HG02840 (cell line): ENCODE measurements around the gene C9orf152.
"Not testable (repeated sequence)": the region's sequence is repeated elsewhere in the genome, so short reads cannot be mapped to it uniquely, and the experiment has no call there.

ENCODE experiments used
- ATAC-seq: cut with Tn5 transposase; IDR thresholded peaks from one replicate; pipeline ENCODE4 v1.9.1; 2021; ENCODE audit warnings: mild to moderate bottlenecking, moderate library complexity, moderate number of reproducible peaks; ENCODE audit not compliant: unreplicated experiment, low FRiP score

Gene C9orf152

DNA sequence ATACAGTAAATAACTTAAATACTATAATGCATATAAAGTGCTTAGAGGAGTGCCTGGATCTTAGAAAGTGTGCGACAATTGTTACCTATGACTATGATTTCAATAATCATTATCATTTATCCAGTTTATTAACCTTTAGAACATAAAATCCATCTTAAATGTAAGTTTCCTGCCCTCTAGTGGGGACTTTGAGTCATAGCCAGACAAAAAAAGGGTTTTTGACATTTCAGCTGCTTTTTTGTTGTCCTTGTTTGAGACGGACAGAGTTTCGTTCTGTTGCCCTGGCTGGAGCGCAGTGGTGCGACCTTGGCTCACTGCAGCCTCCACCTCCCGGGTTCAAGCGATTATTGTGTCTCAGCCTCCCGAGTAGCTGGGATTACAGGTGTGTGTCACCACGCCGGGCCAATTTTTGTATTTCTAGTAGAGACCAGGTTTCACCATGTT lies 9.7 kb upstream of the C9orf152 start:
- no peak for ATAC-seq

GRCh38 chr9:110214586-110215355 lies 6.8 kb upstream of the C9orf152 start:
- no peak for ATAC-seq

GRCh38 chr9:110214090-110214489 lies 6.1 kb upstream of the C9orf152 start:
- ATAC-seq, result no peak

DNA sequence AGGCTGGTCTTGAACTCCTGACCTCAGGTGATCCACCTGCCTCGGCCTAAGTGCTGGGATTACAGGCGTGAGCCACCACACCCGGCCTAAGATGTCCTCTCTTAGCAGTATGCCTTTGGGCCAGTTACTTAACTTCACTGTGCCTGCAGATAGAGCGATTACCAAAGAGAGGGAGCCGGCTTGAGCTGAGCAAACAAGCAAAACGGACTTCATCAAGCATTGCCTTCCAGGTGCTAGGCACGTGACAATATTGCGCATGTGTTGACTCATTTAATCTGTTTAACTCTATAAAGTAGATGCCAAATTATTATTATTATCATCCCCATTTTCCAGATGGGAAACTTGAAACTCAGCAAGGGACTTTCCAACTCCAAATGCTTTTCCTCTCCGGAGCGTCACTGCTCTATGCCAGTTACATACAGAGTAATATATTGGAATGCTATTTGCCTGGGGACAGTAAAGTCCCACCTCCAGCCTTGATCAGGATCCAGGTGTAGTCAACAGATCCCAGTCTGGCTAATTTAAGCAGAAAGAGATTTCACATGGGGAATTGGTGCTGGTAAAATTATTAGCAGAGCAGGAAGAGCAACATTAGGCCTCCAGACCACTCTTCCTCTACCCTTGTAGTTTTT lies 5.6 kb upstream of the C9orf152 start:
- no peak for ATAC-seq

DNA sequence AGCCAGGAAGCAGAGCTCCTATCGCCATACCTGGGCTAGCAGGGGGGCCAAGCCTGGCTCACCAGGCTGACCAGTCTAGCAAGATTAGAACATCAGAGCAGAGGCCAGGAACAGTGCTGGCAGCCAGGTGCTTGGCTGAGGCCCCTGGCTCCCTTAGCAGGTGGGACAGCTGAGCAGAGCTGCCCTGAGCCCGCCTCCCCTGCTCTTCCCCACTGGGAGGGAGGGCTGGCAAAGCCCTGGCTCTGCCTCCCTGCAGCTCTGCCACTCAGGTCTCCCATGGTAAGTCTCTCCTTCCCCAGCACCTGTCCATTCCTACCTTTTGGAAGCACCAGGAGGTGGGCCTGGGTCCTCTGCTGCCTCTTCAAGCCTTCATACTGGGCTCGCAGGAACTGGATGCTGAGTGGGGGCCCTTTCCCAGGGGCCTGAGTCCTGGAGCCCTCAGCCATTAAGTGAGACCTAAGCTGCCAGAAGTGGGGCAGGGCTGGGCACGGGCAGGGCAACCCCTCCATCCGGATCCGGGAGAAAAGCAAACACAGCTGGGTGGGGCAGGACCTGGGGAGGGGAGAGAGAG lies 803 bp downstream of the C9orf152 start:
- no peak for ATAC-seq

DNA sequence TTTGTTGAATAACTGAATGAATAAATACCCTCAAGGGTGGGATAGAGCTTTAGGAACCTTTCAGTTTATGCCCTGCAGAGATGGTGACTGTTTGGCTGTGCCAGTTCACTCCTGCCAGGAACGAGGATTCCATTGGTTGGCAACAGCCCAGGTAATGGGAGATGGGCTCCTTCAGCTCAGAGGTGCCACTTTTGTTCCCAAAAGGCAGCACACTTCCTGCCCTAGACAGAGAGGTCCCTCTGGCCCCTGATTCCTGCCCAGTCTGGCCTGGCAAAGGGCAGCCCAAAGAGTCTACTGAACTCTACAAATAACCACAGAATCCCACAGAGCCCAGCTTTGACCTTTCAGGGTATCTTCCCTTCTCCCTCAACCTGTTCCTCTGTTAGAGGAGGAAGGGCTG lies 1.6 kb downstream of the C9orf152 start:
- ATAC-seq, result no peak

GRCh38 chr9:110205612-110206011 lies 2.3 kb downstream of the C9orf152 start:
- not testable (repeated sequence) for ATAC-seq

GRCh38 chr9:110202232-110202631 lies 5.7 kb downstream of the C9orf152 start:
- no peak for ATAC-seq

DNA sequence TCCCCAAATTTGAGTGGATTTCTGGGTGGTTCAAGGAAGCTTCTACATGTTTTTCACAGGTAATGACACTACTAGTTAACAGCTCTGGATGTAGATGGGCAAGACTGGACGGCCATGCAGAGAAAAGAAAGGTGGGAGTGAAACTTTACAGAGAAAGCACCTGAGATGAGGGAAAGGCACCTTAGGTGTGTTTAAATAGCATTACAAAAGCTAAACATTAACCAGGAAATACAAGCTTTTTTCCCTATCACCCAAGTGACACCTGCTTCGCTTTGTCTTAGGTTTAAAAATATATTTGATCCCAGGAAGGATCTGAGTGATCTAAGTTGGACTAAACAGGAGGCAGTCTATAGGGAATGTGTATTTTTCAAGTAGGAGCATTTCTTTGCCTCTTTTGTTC lies 8.3 kb downstream of the C9orf152 start:
- ATAC-seq, result no peak

DNA sequence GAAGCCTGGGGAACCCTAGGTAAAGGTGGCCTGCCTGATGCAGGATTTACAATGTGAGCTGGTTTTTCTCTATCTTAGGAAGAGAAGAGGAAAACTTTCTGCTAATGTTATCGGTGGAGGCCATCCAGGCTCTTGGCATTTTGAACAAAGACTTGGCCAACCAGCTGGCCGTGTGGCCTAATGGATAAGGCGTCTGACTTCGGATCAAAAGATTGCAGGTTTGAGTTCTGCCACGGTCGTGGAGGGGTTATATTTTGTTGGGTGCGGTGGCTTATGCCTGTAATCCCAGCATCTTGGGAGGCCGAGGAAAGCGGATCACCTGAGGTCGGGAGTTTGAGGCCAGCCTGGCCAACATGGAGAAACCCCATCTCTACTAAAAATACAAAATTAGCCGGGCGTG lies 9.6 kb downstream of the C9orf152 start:
- no peak for ATAC-seq

DNA sequence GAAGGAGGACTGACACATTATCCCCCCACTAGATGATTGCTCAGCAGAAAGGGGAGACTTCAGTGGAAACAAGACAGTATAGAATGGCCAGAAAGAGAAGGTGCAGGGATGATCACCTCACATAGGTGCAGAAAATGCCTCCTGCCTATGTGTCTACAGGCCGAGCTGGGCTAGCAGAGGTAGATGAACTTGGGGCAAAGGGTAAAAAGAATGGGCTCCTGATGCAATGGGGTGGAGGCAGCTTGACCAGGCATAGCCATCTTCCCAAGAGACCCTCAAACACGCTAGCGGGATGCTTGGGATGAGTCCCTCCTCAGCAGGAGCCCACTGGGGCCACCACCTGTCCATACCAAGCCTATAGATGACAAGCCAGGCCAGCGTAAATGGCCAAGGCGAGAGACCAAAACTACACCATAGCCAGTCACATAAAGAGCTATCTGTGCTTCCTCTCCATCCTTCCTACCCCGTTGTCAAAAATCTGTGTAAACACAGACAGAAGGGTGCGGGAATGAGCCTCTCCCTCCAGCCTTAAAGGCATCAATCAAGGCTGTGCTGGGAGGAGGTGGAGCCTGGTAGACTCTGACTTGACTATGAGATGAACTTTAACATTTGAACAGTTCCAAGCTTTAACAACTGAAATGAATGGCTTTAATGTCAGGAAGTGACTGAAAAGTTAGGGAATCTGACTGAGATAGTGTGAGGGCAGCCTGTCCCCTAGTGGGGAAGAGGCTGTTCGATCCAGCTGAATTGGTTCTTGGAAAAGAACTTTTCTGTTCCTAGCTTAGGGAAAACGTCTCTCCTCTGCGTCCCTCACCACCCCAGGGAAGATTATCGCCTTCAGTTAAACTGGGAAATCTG lies 10.4 kb downstream of the C9orf152 start:
- ATAC-seq, result no peak

DNA sequence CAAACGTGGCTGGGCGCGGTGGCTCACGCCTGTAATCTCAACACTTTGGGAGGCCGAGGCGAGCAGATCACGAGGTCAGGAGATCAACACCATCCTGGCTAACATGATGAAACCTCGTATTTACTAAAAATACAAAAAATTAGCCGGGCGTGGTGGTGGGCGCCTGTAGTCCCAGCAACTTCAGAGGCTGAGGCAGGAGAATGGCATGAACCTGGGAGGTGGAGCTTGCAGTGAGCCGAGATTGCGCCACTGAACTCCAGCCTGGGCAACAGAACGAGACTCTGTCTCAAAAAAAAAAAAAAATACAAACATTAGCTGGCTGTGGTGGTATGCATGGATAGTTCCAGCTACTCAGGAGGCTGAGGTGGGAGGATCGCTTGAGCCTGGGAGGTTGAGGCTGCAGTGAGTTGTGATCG lies 11.9 kb downstream of the C9orf152 start:
- not testable (repeated sequence) for ATAC-seq

DNA sequence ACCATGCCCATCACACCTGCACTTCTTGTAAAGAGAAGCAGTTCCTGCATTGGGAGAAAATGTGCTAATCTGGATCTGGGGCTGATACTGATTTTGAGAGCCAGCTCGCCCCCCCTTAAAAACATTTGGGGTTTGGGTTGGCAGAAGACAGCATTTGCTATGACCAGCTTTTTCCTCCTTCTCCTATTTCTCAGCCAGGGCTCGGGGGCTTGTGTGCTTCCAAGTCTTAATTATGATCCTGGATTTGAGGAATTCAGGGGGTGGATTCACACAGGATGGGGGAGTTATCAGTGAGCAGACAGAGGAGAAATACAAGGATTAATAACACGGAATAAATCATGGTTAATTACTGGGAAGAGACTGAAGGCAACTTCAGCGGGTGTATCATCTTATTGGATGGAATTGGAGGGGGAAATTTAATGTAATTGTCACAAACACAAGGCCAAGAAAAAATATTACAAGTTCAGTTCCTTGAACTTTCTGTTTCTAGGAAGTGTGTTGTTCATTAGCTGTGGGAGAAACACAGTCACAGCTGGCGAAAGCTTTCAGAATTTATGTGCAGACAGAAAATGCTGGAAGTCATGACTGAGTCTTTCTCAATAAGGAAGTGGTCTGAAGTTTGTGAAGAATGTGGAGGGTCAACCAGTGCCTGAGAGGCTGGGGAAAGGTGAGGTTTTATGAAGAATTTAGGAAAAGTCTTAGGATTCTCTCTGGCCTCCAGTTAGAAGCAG lies 15.3 kb downstream of the C9orf152 start:
- no peak for ATAC-seq

GRCh38 chr9:110191615-110192014 lies 16.3 kb downstream of the C9orf152 start:
- ATAC-seq, result no peak

DNA sequence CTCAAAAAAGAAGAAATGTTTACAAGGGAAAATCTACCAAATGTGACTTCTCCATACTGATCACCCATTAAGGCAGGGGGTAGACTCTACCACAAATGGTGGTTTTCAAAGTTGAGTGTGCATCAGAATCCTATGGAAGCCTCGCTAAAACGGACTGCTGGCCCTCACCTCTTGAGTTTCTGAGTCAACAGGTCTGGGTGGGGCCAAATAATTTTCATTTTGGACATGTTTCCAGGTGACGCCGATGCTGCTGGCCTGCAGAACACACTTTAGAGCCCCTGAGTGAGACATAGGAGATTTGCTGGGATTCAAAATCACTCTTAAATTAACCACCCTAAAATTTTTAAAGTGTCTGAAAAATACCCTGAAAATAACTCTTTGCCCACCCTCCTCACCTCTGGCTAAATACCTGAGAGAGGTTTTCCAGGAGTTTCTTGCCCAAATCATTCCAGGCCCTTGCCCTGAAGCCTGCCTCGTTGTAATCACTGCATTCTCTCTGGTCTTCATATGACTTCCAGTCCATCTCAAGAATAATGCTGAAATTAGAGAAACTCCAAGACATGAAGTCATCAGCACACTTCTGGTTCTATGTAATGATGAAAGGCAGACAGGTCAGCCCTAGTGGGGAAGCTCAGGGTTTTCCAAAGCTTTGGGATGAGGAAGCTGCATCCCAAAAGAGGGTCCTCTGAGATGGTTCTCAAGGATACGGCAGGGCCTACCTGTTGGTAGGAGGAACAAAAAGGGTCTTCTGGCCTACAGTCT lies 18.2 kb downstream of the C9orf152 start:
- no peak for ATAC-seq

GRCh38 chr9:110188991-110189390 lies 19.0 kb downstream of the C9orf152 start:
- ATAC-seq, result no peak

DNA sequence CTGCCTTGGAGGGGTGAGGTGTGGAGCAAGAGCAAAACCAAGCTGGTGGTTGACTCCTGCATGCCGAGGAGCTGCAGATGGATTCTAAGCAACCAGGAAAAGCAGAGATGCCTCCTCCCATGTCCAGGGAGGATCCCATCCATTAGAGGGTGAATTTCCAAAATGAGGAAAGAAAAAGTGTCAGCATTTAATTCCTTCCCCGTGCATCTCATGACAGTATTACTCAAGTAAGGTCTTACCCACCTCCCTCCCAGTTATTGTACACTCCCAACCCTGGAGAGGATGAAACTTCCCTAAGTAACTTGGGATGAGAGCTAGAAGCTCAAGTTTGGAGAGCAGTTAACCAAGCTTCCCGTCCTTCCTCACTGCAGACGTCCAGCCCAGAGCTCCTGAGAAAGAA lies 19.9 kb downstream of the C9orf152 start:
- no peak for ATAC-seq

- no peak for ATAC-seq
These were observed 20.8 kb downstream of the C9orf152 start for GRCh38 chr9:110187126-110187525.

DNA sequence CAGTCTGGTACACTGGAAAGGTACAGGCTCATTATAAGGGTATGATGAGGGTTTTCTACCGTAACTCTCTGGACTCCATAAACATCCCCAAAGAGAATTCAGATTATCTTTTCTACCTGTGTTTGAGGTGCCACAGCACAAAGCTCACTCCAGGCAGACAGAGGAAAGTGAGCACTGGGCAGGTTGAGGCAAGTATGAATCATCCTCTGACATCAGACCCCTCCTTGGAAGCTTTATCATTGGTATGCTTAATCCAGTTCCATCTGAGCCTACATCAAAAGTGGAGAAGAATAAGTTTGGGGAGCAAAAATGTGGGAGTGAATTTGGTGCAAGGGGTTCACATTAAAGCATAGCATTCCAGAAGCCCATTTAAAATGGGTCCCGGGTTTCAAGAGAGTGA lies 21.7 kb downstream of the C9orf152 start:
- no peak for ATAC-seq
